Fibroblast of skin of abdomen (primary cell): ENCODE results near the gene AGFG2. TPM values are rescaled to one million over a fixed set of nuclear protein-coding genes. Genes with fewer than 3 reads are reported as not detected.
"Not testable (repeated sequence)": the region's sequence is repeated elsewhere in the genome, so short reads cannot be mapped to it uniquely, and the experiment has no call there.

Source experiments
- DNase-seq: peaks from one replicate; pipeline ENCODE4 v3.0.0-alpha.2; 2013
- polyA plus RNA-seq, 2 experiments: library from polyadenylated mRNA; unstranded; fragments of 120-200 nt; gene quantifications; one replicate each; pipeline ENCODE4 v1.2.1, GENCODE V29; 2013; ENCODE audit not compliant: insufficient read length in 2 of 2

AGFG2 gene, protein sequence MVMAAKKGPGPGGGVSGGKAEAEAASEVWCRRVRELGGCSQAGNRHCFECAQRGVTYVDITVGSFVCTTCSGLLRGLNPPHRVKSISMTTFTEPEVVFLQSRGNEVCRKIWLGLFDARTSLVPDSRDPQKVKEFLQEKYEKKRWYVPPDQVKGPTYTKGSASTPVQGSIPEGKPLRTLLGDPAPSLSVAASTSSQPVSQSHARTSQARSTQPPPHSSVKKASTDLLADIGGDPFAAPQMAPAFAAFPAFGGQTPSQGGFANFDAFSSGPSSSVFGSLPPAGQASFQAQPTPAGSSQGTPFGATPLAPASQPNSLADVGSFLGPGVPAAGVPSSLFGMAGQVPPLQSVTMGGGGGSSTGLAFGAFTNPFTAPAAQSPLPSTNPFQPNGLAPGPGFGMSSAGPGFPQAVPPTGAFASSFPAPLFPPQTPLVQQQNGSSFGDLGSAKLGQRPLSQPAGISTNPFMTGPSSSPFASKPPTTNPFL
- 11.1 TPM for polyA plus RNA-seq (2013, experiment 1 of 2; ENCODE audit: insufficient read length)
- polyA plus RNA-seq (2013, experiment 2 of 2; ENCODE audit: insufficient read length), result 9.0 TPM

DNA sequence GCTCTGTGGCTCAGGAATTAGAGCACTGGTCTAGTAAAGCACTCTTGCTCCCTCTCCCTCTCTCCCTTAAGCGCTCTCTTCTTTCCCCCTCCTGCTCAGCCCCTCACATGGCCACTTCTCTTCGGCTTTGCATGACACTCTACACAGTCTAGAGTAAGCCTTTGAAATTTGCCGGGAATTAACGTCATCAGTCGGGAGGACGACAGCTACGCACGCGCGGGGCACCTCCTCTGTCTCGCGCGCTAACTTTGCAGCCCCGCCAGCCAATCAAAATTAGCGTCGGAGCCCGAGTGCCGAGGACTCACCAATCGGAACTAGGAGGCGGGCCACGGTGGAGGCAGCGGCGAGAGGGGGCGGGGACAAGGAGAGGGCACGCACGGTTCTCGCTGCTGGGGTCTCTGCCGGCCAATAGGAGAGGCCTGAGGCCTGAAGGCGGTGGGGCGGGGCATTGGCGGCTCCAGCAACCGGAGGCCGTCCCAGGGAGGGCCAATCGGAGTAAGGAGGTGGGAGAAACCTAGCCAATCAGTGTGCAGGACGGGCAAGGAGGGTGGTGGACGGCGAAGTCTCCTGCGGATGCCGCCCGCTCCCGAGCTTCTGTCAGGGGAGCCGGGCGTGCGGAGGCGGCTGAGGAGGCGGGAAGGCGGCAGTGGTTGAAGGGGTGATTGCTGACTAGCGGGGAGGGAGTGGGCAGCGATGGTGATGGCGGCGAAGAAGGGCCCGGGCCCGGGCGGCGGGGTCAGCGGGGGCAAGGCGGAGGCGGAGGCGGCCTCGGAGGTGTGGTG lies at the start of gene AGFG2:
AGFG2 (plus strand) TSS at position 550 of the 782 bp plus-strand sequence; CDS start at position 694, 144 bp downstream.
- DNase-seq, result peak; percentile 100

DNA sequence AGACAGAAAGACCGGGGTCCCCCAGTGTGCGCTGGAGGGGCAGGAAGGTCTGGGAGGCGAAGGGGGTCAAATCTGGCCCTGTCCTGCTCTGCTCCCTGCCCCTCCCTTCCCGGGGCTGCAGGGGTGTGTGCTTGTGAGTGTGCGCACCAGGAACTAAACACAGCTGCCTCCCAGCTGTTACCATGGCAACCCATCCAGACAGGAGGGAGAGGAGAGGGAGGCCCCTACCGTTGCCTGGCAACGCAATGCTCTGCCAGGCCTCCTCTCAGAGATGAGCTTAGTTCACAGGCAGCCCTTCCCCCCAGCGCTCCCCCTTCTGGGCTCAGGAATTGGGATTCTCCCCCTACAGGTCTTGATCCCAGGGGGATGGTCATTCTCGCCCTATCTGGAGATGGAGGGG lies 49.2 kb upstream of the AGFG2 start:
- DNase-seq, result peak; percentile 94

DNA sequence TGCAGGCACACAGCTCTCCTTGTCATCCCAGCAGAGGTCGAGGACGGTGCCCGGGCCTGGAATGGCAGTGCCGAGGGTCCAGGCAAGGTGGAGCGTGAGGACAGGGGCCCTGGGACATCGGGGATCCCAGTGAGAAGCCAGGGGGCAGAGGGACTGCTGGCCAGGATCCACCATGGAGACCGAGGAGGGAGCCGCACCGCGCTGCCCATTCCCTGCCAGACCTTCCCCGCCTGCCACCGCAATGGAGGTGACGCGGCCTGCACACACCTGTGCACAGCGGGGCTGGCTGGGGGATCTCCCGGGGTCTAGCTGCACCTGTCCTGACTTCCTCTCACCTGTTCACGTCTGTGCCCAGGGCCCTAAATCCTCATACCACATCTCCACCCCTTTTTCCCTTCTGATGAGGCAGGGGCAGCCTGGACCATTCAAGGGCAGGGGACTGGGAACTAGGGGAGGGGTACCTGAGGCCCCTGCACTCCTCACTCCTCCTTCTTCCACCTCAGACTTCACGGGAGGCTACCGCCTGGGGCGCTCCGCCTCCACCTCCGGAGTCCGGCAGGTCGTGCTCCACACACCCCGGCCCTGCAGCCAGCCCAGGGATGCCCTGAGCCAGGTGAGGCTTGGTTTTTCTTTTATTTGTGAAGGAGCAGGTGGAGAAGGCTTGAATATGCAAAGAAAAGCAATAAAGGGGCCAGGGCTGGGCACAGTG lies 48.4 kb upstream of the AGFG2 start:
- no peak for DNase-seq

DNA sequence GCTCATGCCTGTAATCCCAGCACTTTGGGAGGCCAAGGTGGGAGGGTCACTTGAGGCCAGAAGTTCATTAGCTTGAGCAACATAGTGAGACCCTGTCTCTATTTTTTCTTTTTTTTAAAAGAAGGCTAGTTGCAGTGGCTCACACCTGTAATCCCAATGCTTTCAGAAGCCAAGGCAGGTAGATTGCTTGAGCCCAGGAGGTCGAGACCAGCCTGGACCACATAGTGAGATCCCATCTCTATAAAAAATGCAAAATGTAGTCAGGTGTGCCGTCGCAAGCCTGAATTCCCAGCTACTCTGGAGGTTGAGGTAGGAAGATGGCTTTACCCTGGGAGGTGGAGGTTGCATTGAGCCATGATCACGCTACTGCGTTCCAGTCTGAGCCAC lies 47.8 kb upstream of the AGFG2 start:
- DNase-seq, result no peak

DNA sequence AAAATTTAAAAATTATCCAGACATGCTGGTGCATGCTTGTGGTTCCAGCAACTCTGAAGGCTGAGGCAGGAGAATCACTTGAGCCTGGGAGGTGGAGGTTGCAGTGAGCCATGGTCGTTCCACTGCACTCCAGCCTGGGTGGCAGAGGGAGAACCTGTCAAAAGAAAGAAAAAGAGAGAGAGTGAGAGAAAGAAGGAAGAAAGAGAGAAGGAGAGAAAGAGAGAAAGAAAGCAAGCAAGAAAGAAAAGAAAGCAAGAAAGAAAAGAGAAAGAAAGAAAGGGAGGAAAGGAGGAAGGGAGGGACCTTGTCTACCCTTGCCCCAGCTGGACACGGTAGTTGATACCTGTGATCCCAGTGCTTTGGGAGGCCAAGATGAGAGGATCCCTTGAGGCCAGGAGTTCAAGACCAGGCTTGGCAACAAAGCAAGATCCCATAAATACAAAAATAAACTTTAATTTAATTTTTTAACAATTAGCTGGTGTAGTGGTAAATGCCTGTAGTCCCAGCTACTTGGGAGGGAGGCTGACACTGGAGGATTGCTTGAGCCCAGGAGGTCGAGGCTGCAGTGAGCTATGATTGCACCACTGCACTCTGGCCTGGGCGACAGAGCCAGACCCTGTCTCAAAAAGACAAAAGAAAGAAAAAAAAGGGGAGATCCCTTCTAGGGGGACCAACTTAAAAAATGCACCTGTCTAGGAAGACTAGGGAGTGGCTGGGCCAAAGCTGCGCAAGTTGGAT lies 46.1 kb upstream of the AGFG2 start:
- no peak for DNase-seq

DNA sequence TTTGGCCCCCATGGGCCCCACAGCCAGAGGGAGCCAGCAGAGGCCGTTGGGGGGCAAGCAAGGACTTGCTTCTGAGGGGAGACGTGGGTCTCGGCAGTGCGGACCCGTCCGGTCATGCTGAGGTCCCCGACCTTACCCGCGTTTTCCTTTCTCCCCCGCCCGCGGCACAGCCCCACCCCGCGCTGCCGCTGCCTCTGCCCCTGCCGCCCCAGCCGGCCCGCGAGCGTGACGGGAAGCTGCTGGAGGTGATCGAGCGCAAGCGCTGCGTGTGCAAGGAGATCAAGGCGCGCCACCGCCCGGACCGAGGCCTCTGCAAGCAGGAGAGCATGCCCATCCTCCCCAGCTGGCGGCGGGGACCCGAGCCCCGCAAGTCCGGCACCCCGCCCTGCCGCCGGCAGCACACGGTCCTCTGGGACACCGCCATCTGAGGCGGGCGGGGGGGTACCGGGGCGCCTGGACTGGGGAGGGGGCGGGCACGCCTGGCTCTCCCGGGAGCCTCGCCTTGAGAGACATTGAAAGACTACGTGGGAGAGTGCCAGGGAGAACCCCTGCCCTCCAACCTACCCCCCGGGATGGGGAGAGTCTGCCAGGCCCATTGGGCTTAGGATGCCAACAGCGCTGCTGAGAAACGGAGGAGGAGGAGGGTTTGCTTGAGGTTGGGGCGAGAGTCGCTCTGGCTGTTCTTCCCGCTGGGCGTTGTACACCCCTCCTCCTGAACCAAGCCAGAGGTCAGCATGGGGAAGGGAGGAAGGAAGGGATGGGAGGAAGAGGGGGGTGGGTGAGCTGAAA lies 45.3 kb upstream of the AGFG2 start:
- no peak for DNase-seq

DNA sequence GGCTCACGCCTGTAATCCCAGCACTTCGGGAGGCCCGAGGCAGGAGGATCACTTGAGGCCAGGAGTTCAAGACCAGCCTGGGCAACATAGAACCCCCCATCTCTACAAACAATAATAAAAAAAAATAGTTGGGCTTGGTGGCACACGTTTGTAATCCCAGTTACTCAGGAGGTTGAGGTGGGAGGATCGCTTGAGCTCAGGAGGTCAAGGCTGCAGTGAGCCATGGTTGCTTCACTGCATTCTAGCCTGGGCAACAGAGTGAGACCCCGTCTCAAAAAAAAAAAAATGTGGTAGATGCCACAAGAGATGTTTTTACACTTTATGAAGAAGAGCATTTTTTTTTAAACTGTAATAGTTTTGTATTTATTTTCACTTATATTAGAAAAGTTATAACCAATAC lies 42.5 kb upstream of the AGFG2 start:
- DNase-seq, result no peak

DNA sequence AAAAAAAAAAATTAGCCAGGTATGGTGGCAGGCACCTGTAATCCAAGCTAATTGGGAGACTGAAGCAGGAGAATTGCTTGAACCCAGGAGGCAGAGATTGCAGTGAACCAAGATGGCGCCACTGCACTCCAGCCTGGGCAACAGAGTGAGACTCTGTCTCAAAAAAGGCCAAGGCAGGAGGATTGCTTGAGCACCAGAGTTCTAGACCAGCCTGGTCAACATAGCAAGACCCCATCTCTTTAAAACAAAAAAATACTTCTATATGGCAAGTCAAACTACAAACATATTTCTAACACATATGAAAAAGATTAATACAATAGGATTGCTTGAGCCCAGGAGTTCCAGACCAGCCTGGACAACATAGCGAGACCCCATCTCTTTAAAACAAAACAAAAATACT lies 38.3 kb upstream of the AGFG2 start:
- not testable (repeated sequence) for DNase-seq

DNA sequence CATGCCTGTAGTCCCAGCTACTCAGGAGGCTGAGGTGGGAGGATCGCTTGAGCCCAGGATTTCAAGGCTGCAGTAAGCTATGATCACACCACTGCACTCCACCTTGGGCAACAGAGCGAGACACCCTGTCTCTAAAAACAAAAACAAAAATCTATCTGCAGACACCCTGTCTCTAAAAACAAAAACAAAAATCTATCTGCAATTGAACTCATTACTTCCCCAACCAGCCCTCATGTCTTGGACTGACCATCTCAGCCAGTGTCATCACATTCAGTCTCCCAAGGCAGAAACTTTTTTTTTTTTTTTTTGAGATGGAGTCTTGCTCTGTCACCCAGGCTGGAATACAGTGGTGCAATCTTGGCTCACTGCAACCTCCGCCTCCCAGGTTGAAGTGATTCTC lies 35.0 kb upstream of the AGFG2 start:
- DNase-seq, result not testable (repeated sequence)

DNA sequence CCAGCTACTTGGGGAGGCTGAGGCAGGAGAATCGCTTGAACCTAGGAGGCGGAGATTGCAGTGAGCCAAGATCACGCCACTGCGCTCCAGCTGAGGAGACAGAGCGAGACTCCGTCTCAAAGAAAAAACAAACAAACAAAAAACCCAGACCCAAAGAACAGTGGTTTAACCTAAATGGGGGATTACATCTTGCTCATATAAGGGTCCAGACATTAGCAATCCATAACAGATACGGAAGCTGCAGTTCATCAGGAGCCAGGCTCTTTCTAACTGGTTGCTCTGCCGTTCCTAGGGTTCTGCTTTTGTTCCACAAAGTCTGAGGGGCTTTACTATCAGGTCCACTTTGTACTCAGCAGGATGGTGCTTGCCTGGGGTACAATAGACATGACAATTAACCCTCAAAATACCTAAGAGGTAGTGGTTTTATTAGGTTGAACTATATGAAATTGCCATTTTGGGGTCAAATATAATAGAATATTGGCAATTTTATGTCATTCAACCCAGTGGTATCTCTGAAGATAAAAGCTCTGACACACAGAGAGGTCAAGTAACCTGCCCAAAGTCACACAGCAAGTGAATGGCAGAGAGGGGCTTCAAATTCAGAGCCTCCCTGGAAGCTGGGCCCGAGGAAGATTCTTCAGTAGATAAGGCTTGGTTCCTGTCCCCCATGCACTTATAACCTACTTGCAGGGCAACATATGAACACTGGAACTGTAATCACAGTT lies 34.0 kb upstream of the AGFG2 start:
- no peak for DNase-seq

DNA sequence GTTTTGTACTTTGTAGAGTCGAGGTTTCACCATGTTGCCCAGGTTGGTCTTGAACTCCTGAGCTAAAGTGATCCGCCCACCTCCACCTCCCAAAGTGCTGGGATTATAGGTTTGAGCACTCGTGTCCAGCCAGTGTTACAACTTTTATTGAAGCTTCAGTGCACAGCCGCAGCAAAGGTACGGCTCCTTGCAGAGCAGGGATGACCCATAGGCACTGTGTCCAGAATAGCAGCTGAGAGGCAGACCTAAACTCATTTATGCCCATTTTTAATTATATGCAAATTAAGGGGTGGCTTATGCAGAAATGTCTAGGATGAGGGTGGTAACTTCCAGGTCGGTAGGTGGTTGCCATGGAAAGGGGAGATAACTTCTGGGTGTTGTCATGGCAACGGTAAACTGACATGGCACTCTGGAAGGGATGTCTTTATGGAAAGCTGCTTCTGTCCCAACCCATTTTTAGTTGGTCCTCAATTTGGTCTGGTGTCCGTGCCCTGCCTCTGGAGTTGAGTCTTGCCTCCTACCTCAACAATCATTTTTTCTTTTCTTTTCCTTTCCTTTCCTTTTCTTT lies 32.6 kb upstream of the AGFG2 start:
- DNase-seq, result no peak

DNA sequence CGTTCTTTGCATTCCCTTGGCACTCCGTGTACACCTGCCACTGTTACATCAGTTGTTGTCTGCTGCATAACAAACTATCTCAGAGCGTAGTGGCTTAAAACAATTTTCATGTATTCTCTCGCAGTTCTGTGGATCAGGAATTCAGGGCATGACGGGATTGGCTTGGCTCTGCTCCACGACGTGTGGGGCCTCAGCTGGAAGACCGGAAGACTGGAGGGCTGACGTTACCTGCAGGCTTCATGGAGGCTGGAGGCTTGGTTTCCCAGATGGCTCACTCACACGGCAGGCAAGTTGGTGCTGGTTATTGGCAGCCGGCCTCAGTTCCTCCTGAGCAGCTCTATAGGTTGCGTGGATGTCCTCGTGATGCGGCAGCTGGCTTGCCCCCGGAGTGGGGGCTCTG lies 29.8 kb upstream of the AGFG2 start:
- peak; percentile 92 for DNase-seq

DNA sequence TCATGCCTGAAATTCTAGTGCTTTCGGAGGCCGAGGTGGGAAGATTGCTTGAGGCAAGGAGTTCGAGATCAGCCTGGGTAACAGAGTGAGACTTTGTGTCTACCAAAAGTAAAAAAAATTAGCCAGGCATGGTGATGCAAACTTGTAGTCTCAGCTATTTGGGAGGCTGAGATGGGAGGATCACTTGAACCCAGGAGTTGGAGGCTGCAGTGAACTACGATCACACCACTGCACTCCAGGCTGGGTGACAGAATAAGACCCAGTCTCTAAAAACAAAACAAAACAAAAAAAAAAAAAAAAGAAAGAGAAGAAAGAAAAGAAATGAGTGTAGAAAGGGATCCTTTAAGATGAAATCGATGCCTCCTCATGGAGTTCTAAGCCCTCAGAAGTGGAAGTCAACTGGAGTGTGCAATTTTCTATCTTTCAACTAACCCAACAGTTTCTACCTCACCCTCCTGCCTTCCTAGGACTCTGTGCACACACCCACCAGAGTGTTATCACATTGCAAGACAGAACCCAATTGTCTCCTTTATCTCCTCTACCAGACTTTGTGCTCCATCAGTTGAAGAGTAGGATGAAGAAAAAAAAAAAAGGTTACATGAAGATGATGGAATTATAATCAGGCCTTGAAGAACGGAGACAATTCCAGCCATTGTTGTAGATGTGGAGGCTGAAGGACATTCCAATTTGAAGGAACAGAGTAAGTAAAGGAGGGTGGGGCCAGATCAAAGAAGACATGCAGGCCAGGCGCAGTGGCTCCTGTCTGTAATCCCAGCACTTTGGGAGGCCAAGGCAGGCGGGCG lies 28.4 kb upstream of the AGFG2 start:
- DNase-seq, result no peak

DNA sequence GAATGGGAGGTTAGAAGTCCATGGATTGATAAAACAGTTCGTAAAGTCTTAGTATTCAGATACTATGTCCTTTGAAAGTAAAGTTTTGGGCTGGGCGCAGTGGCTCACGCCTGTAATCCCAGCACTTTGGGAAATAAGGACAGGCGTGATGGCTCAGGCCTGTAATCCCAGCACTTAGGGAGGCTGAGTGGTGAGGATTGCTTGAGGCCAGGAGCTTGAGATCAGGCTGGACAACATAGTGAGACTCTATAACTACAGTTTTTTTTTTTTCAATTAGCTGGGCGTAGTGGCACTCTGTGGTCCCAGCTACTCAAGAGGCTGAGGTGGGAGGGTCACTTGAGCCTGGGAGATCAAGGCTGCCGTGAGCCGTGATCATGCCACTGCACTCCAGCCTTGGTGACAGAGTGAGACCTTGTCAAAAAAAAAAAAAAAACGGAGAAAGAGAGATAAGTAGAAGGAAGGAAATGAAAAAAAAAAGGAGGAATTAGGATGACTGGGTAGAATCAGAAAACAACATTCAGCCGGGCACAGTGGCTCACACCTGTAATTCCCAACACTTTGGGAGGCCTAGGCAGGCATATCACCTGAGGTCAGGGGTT lies 25.7 kb upstream of the AGFG2 start:
- no peak for DNase-seq

DNA sequence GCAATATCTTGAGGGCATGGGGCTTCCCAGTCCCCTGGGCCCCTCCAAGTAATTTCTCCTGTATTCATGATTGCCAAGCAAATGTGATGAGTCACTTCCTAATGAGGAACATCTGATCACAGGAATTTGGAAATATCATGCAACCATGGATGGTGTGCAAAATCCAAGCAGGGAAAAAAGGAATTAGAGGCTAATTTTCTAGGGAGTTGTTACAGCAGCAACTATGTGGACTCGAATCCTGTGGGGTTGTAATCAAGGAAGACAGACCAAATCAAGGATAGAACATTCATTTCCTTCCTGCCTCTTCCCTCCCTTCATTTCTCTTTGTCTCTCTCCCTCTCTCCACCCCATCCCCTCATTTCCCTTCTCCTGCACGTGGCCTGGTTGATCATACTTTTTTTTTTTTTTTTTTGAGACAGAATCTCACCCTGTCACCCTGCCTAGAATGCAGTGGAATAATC lies 23.9 kb upstream of the AGFG2 start:
- peak; percentile 88 for DNase-seq

DNA sequence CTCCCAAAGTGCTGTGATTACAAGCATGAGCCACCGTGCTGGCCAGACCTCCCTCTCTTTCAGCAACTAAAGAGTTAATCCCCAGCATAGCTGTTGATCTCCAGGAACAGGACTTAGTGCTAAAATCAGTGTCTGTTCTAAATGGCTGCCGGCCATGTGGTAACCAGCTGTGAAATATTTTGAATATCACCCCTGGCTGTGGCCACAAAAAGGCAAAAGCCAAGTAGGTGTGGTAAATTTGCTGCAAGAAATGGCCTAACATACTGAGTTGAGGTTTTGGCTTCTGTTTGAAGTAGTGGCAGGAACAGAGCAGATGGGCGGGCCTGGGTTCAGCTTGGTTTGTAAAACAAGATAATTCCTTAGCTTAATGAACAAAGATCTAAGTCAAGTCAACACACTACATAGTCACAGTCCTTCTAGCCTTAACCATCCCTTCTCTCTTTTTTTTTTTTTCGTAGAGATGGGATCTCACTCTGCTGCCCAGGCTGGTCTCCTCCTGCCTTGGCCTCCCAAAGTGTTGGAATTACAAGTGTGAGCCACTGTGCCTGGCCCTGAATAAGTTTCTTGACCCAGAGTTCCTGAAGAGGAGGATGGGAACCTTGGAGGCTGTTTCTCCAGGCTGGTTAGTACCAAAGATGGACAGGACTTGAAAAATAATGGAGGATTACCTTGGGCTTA lies 22.7 kb upstream of the AGFG2 start:
- peak; percentile 98 for DNase-seq

DNA sequence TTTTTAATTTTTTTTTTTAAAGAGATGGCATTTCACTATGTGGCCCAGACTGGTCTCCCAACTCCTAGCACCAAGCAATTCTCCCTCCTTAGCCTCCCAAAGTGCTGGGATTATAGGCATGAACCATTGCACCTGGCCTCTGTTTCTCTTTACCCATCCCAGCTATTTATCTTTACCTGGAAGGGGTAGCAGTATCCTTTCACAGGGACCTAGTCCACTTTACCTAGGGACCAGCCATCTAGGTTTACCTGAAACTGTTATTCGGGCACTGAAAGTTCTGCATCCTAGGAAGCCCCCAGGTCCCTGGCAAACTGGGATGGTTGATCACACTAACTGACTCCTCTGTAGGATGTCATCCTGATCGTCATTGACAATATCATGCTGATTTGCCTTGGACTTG lies 21.7 kb upstream of the AGFG2 start:
- DNase-seq, result no peak

DNA sequence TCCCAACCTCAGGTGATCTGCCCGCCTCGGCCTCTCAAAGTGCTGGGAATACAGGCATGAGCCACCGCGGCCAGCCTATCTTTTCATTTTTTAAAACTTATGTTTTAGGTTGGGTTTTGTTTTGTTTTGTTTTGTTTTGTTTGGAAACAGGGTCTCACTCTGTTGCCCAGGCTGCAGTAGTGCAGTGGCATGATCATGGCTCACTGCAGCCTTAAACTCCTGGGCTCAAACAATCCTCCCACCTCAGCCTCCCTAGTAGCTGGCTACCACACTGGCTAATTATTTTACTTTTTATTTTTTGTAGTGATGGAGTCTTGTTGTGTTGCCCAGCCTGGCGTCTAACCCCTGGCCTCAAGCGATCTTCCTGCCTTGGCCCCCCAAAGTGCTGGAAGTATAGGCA lies 19.4 kb upstream of the AGFG2 start:
- no peak for DNase-seq
